SK-N-SH treated with all-trans-retinoic acid at 6 μM for 48 hours (cell line): Measurements from ENCODE around the gene TPK1.

Experiments
- ISL1 ChIP-seq: fragments of 250-450 bp; sonication (Bioruptor Pico); IDR thresholded peaks from 2 replicates; pipeline ENCODE4 v2.1.2; 2022; ENCODE audit warnings: mild to moderate bottlenecking, moderate library complexity
- ZNF565 ChIP-seq: fragments of 450-650 bp; formaldehyde crosslinking; conservative IDR thresholded peaks from 2 replicates; pipeline ENCODE4 v1.5.0; 2020; ENCODE audit warnings: low read depth, mild to moderate bottlenecking, moderate library complexity

- no peak for TF ChIP-seq ISL1 (CRISPR knock-in tag)
- no peak for TF ChIP-seq ZNF565 (CRISPR knock-in tag)
Observed at GRCh38 chr7:144842377-144842851, 6.6 kb upstream of the TPK1 start.
